Measurements from ENCODE around the gene GPR39. TPM values are rescaled to one million over a fixed set of nuclear protein-coding genes. Genes with fewer than 3 reads are reported as not detected.

The GPR39 gene
- total RNA-seq, 6 donors from 2014 or later, result 10.1 to 45.9 (median 24.0) TPM

GRCh38 chr2:132586835-132587234 lies 170.2 kb downstream of the GPR39 start:
- no peak for ATAC-seq (ENCODE audit: low FRiP score in 2 of 2)
- TF ChIP-seq POLR2AphosphoS5 (IDR thresholded peaks at IDR 0.05) (no peak), POLR2A (IDR thresholded peaks at IDR 0.05) (no peak), EP300 (IDR thresholded peaks at IDR 0.05) (no peak), CTCF (IDR thresholded peaks at IDR 0.05) (no peak)
- WGBS, 2 donors, result 96 to 98% methylated on average over 3 of the region's 3 CpGs
- Histone ChIP-seq H3K4me1 (peaks cover 0 to 8% (median 2%) of the 10 kb centered on the region in 4 donors), H3K9me3 (no peaks in the 10 kb centered on the region), H3K27ac (no peak overlapping the region), H3K36me3 (no peaks in the 10 kb centered on the region), H3K4me3 (no peak overlapping the region), H3K27me3 (no peaks in the 10 kb centered on the region)
- DNase-seq, result no peak

- Histone ChIP-seq H3K27me3 (no peaks in the 10 kb centered on the region), H3K27ac (no peak overlapping the region), H3K4me1 (no peaks in the 10 kb centered on the region), H3K4me3 (no peak overlapping the region), H3K36me3 (no peaks in the 10 kb centered on the region), H3K9me3 (no peaks in the 10 kb centered on the region)
- ATAC-seq (ENCODE audit: low FRiP score in 2 of 2) (no peak), DNase-seq (no peak)
- TF ChIP-seq CTCF (IDR thresholded peaks at IDR 0.05), result no peak
- no peak for TF ChIP-seq POLR2AphosphoS5 (IDR thresholded peaks at IDR 0.05)
- WGBS, 2 donors, result 95 to 100% methylated on average over 1 of the region's 1 CpG
These were observed 172.0 kb downstream of the GPR39 start for GRCh38 chr2:132588576-132588975.

GRCh38 chr2:132589111-132589830 lies 172.7 kb downstream of the GPR39 start:
- no peak for TF ChIP-seq POLR2A (IDR thresholded peaks at IDR 0.05)
- no peak for TF ChIP-seq CTCF (IDR thresholded peaks at IDR 0.05)
- TF ChIP-seq EP300 (IDR thresholded peaks at IDR 0.05), result no peak
- no peak for TF ChIP-seq POLR2AphosphoS5 (IDR thresholded peaks at IDR 0.05)
- H3K4me3 ChIP-seq, result no peak overlapping the region
- no peak for ATAC-seq (ENCODE audit: low FRiP score in 2 of 2)
- no peaks in the 10 kb centered on the region for H3K9me3 ChIP-seq
- no peaks in the 10 kb centered on the region for H3K4me1 ChIP-seq
- H3K27me3 ChIP-seq, result no peaks in the 10 kb centered on the region
- 62 to 69% methylated on average over 8 of the region's 8 CpGs for WGBS, 2 donors
- no peak for DNase-seq
- no peak overlapping the region for H3K27ac ChIP-seq
- H3K36me3 ChIP-seq, result no peaks in the 10 kb centered on the region

GRCh38 chr2:132589966-132590365 lies 173.4 kb downstream of the GPR39 start:
- DNase-seq (no peak), ATAC-seq (ENCODE audit: low FRiP score in 2 of 2) (no peak)
- Histone ChIP-seq H3K27me3 (no peaks in the 10 kb centered on the region), H3K4me1 (no peaks in the 10 kb centered on the region), H3K27ac (no peak overlapping the region), H3K9me3 (no peaks in the 10 kb centered on the region), H3K4me3 (no peak overlapping the region), H3K36me3 (no peaks in the 10 kb centered on the region)
- TF ChIP-seq EP300 (IDR thresholded peaks at IDR 0.05) (no peak), CTCF (IDR thresholded peaks at IDR 0.05) (no peak), POLR2A (IDR thresholded peaks at IDR 0.05) (no peak), POLR2AphosphoS5 (IDR thresholded peaks at IDR 0.05) (no peak)

GRCh38 chr2:132593171-132593570 lies 176.6 kb downstream of the GPR39 start:
- DNase-seq (no peak), ATAC-seq (ENCODE audit: low FRiP score in 2 of 2) (no peak)
- Histone ChIP-seq H3K36me3 (no peaks in the 10 kb centered on the region), H3K9me3 (no peaks in the 10 kb centered on the region), H3K4me1 (no peaks in the 10 kb centered on the region), H3K27ac (no peak overlapping the region), H3K4me3 (no peak overlapping the region), H3K27me3 (no peaks in the 10 kb centered on the region)
- WGBS, 2 donors, result 81 to 86% methylated on average over 2 of the region's 2 CpGs
- no peak for TF ChIP-seq EP300 (IDR thresholded peaks at IDR 0.05)
- TF ChIP-seq CTCF (IDR thresholded peaks at IDR 0.05), result no peak
- TF ChIP-seq POLR2AphosphoS5 (IDR thresholded peaks at IDR 0.05), result no peak

Measured in upper lobe of left lung (tissue), 6 donors.